GM18520 (cell line): ENCODE data around the gene TGM6.
"Not testable (repeated sequence)": the region's sequence is repeated elsewhere in the genome, so short reads cannot be mapped to it uniquely, and the experiment has no call there.

Experiments
- ATAC-seq: cut with Tn5 transposase; IDR thresholded peaks from one replicate; pipeline ENCODE4 v1.9.1; 2021; ENCODE audit not compliant: unreplicated experiment

TGM6 gene

GRCh38 chr20:2397595-2398145, 17.0 kb downstream of the TGM6 start:
- no peak for ATAC-seq

GRCh38 chr20:2398449-2398848, 17.7 kb downstream of the TGM6 start:
- ATAC-seq, result no peak

GRCh38 chr20:2399390-2399789, 18.7 kb downstream of the TGM6 start:
- ATAC-seq, result no peak

GRCh38 chr20:2400290-2400689, 19.6 kb downstream of the TGM6 start:
- ATAC-seq, result no peak

GRCh38 chr20:2401527-2401926, 20.8 kb downstream of the TGM6 start:
- no peak for ATAC-seq

- no peak for ATAC-seq
These were observed 21.7 kb downstream of the TGM6 start for GRCh38 chr20:2402271-2402980.

- no peak for ATAC-seq
These were observed 22.8 kb downstream of the TGM6 start for GRCh38 chr20:2403291-2404052.

- no peak for ATAC-seq
These were observed 25.0 kb downstream of the TGM6 start for GRCh38 chr20:2405693-2406065.

GRCh38 chr20:2407355-2407754, 26.7 kb downstream of the TGM6 start:
- not testable (repeated sequence) for ATAC-seq

- ATAC-seq, result no peak
These were observed 27.4 kb downstream of the TGM6 start for GRCh38 chr20:2408111-2408510.

- no peak for ATAC-seq
These were observed 36.0 kb downstream of the TGM6 start for GRCh38 chr20:2416541-2417212.

- no peak for ATAC-seq
These were observed 36.5 kb downstream of the TGM6 start for GRCh38 chr20:2417213-2417541.

- no peak for ATAC-seq
These were observed 37.7 kb downstream of the TGM6 start for GRCh38 chr20:2418388-2418787.

- no peak for ATAC-seq
These were observed 39.8 kb downstream of the TGM6 start for GRCh38 chr20:2420510-2420909.

- no peak for ATAC-seq
These were observed 40.5 kb downstream of the TGM6 start for GRCh38 chr20:2421247-2421646.

GRCh38 chr20:2429051-2429450, 48.4 kb downstream of the TGM6 start:
- no peak for ATAC-seq

GRCh38 chr20:2430538-2430937, 49.8 kb downstream of the TGM6 start:
- ATAC-seq, result no peak

- ATAC-seq, result no peak
These were observed 50.5 kb downstream of the TGM6 start for GRCh38 chr20:2431185-2431584.

GRCh38 chr20:2446845-2447244, 66.1 kb downstream of the TGM6 start:
- no peak for ATAC-seq

GRCh38 chr20:2449386-2449785, 68.7 kb downstream of the TGM6 start:
- no peak for ATAC-seq

GRCh38 chr20:2451422-2451821, 70.7 kb downstream of the TGM6 start:
- ATAC-seq, result no peak
